ENCODE data around the gene STEAP1B.
"Not testable (repeated sequence)": the region's sequence is repeated elsewhere in the genome, so short reads cannot be mapped to it uniquely, and the experiment has no call there.

The STEAP1B gene

DNA sequence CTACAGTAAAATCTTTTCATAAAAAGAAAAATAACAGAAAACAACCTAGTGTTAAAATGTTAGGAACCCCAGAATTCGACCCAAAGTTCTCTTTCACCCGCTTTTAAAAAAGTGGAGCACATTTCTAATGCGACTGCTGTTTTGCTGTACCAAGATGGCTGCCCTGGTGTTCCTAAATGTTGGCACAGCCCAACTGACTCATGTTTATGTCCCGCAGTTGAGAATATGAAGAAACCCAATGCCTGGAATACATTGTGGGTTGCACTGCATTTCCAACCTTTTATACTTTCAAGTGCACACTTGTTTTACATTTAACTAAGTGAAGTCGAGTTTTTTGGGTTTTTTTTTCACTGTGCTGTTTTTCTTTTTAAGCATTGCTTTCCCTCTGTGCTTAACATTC is 944 bp downstream of the STEAP1B start:
- in situ Hi-C loops (cut with MboI; ENCODE audit: low sequenced_read_pairs): no loop called here

DNA sequence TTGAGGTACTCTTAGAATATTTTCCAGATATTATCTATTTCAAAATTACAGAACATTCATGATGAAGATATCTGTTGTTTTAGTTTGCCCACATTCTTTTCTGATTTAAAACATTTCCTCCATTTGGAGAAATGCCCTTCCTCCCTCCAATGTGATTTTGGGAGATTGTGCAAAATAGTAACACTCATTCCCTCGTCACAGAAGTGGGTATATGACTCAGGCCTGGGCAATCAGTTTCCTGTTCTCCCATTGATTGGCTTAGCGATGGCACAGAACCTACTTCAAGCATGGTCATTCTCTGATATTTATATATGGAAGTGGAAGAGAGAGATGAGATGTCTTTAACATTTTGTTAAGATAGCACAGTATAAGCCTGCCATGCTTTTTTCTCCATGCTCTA is 3.1 kb downstream of the STEAP1B start:
- in situ Hi-C loops (cut with MboI; ENCODE audit: low sequenced_read_pairs): not testable (repeated sequence)

DNA sequence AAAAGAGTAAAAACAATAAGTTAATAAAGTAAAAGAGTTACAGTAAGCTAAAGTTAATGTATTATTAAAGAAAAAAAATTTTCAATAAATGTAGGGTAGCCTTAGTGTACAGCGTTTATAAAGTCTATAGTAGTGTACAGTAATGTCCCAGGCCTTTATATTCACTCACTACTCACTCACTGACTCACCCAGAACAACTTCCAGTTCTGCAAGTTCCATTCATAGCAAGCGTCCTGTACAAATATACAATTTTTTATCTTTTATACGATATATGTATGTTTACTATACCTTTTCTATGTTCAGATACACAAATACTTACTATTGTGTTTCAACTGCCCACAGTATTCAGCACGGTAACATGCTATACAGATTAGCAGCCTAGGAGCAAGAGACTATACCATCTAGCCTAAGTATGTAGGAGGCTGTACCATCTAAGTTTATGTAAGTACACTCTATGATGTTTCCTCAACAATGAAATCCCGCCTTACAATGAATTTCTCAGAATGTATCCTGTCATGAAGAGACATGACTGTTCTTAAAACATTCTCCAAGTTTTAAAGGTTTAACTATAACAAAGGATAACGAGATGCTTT is 3.6 kb downstream of the STEAP1B start:
- in situ Hi-C loops (cut with MboI; ENCODE audit: low sequenced_read_pairs): not testable (repeated sequence)

DNA sequence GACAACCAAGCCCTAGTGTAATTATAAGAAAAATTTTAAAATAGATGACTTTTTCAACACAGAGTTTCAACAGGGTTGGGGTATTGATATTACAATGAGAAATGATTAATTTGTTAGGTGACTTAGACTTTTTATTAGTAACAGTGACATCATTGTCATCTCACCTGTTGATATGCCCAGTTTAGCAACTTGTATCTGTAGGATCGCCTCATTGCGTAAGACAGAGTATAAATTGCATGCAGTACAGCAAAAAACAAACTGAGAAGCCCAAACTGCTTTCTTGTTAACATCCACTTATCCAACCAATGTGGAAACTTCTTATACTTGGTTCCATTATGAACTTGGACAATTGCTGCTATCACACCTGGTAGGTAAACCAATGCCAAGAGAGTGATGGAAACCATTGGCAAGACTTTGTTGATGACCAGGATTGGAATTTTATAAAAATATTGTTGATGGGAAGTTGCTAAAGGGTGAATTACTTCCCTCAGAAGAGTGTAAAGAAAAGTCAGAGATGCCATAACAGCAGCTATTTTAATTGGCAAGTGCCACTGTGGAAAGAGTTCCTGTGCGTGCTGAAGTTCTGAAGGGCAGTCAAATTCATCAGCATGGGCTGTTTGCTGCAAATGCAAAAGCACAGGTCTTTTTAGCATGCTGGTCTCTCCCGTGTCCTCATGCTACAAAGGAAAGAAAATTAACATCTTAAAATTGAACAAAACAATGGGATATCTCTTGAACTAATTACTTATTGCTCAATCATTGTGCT is 6.6 kb downstream of the STEAP1B start:
- in situ Hi-C loops (cut with MboI; ENCODE audit: low sequenced_read_pairs): not testable (repeated sequence)

DNA sequence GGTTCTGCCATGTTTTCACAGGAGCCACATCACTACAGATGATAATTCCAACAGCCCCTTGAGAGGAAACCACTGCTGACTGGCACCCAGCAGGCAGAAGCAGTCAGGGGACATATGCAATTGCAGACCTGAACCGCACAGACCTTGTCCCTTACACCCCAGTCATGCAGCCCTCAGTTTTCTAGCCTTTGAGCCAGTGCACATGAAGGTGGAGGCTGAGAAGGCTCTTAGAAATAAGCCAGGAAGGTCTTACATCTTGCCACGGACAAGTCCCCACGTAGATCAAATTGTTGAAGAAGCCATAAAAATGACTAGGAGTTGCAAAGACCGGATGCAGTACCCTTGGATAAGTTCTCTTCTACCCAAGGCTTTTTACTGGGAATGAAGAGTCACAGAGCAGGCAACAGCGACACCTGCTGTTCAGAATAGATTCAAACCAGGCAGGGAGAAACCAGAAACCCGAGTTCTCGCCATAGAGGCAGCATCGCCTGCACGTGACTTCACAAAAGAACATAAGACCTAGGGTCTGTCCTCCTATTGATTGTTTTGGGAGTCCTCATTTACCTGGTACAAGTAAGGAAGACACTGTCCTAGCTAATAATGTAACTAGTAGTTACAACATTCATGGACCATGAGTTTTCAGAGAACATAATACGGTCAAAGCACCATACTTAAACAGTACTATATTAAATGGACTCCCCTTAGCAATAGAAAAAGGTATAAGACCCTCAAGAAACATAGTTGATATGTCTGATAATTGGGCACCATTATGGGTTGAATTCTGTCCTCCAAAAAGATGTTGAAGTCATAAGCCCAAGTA is 11.1 kb downstream of the STEAP1B start:
- in situ Hi-C loops (cut with MboI; ENCODE audit: low sequenced_read_pairs): no loop called here

DNA sequence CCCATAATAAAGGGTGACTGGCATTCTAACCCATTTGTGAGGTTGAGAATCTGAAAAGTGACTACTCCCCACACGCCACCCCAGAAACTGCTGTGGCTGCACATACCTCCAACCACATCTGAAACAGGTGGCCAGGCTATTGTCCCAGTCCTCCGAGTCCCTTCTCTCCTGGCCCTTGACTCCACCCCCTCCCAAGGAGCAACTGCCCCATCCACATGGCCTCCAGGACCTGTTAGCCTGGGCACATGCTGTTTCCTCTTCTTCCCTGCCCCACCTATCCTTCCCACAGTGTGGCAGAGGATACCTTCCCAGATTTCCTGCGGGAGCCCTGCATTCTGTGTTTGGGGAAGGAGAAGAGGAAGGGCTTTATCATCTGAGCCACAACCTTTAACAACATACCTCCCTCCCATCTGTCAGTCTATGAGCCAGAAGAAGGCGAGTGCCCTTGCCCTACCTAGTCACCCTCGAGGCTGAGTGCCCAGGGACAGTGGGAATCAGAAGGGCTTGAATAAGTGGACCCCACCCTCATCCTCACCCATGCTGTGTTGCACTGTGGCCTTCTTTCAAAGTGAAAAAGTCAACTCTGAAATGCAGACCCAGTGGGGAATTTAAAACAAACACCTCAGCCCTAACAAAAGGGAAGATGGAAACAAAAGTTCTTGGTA is 11.9 kb downstream of the STEAP1B start:
- in situ Hi-C loops (cut with MboI; ENCODE audit: low sequenced_read_pairs): no loop called here

DNA sequence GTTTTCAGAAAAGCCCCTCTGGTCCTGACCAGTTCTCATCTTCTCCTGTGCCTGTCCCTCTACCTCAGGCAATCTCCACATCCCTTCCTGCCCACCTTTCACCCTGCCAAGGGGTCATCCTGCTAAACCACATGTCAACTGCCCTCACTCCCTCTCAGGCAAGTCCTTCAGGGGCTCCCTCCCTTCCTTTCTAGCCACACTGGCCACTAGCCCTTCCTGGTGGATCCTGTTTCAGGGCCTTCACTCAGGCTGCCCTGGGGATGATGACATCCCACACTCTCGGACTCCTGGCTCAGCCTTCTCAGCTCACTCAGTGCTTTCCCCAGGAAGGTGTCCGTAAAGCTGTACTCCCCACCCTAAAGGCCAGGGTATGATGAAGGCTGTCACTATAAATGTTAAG is 13.4 kb downstream of the STEAP1B start:
- in situ Hi-C loops (cut with MboI; ENCODE audit: low sequenced_read_pairs): no loop called here

DNA sequence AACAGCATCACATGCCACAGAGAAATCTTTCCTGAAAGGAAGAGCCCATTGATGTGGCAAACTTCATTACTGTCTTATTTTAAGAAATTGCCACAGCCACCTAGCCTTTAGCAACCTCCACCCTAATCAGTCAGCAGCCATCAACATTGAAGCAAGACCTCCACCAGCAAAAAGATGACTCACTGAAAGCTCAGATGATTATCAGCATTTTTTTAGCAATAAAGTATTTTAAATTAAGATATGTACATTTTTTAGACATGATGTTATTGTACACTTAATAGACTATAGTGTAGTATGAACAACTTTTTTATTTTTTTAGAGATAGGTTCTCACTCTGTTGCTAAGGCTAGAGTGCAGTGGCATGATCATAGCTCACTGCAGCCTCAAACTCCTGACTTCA is 14.8 kb downstream of the STEAP1B start:
- in situ Hi-C loops (cut with MboI; ENCODE audit: low sequenced_read_pairs): no loop called here

DNA sequence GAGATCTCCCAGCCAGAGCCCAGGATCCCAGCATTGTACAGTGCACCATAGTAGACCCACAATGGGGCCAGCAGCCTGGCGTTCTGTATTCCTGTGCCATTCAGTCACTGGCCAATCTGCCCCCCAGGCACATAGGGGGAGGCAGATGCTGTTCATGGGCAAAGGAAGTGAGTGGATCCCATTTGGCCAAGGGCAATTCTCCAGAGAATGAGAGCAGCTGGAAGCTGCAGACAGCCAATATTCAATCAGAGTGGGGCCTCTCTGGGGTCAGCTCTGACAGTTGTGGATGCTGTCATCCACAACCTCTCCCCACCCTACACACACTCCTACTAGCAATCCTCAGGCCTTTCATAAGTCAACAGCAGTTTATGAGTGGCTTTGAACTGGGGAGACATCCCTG is 17.5 kb downstream of the STEAP1B start:
- in situ Hi-C loops (cut with MboI; ENCODE audit: low sequenced_read_pairs): no loop called here

DNA sequence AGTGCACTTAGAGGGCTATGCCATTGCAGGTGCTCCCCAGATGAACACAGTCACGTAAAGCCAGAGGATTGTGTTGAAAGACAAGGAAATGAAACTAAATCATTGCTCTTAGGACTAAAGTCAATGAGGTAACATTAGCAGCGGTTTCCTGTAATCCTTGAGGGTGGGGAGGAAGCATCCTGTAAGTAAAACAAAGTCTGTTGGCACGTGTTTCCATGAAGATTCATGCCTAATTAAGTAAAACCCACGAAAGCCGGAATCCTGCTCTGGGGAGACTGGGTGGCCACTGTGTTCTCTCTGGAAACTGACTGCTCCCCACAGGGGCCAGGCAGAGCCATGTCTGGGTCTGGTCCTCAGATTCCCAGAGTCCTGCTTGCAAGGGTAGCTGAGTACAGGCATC is 18.3 kb downstream of the STEAP1B start:
- in situ Hi-C loops (cut with MboI; ENCODE audit: low sequenced_read_pairs): no loop called here

DNA sequence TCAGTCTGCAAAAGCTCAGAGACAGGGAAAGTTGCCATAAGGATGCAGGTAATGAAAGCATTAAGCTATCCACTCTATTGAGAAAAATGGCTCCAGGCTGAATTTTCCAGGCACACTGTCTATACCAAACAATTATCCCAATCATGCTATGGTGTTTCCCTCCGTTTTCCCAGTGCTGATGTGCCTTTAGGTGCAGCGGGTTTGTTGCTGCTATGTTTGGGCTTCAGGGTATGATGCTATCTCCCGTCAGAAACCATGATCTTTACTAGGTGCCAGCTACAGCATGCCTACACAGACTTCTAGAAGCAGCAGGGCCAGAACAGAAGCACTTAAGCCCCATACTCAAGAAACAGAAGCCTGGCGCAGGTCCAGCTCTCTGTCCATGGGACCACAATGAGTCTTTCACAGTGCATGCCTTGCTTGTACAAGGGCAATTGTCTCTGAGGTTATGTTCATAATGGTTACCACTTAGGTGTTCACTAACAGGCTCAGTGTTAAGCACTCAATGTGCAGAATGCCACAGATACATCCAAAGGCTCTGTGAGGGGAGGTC is 19.4 kb downstream of the STEAP1B start:
- in situ Hi-C loops (cut with MboI; ENCODE audit: low sequenced_read_pairs): no loop called here

DNA sequence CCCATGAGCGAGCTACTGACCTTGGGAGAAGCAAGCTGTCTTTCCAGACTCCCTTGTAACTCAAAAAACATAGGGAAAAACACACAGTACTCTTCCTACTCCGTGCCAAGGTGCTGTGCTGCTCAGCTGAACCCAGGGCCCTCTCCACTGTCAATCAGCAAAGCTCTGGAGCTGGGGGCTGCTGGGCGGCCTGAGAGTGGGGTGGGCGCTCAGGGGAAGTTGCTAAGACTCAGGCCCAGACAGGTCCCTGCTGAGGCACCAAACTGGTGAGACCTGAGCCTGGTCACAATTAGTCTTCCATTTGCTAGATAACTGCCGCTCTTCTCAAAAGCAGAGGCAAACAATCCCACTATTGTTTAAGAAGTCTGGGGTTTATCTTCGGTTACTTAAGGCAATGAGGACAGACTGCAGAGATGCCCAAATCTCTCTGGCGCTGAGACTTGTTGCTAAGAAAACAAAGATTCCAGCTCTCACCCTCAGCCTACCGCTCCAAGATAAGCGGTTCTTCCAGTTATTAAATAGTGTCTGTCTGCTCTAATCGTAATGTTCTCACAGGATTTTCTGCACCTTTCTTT is 22.0 kb downstream of the STEAP1B start:
- in situ Hi-C loops (cut with MboI; ENCODE audit: low sequenced_read_pairs): no loop called here

DNA sequence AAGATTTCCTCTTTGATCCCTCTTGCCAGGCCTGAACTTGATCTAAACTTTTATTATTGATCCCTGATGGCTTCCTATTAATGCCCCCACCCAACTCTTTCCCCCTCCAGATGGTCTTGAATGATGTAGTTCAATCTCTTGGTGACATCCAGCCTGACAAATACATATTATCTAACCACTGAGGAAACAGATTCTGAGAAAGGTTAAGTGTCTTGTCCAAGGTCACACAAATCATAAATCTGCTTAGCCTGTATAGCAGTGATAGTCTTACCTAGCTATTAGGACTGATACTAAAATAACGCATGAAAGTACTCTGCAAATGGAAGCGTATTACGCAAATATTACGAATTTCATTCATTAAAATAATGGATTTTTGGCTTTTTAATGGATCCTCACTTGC is 22.7 kb downstream of the STEAP1B start:
- in situ Hi-C loops (cut with MboI; ENCODE audit: low sequenced_read_pairs): no loop called here

DNA sequence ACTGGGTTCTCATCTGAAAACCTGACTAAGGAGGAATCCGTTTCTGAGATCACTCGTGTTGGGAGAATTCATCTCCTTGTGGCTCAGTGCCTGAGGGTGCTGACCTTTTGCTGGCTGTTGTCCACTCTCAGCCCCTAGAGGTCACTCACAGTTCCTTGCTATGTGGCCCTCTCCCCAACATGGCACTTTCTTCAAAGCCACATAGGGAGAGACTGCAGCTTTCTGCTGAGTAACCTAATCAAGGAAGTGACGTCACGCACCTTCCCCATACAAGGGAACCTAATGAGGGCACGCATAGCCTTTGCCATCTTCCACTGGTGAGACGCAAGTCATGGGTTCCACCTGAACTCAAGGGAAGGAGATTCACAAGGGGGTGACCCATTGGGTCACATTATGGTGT is 23.2 kb downstream of the STEAP1B start:
- in situ Hi-C loops (cut with MboI; ENCODE audit: low sequenced_read_pairs): no loop called here

DNA sequence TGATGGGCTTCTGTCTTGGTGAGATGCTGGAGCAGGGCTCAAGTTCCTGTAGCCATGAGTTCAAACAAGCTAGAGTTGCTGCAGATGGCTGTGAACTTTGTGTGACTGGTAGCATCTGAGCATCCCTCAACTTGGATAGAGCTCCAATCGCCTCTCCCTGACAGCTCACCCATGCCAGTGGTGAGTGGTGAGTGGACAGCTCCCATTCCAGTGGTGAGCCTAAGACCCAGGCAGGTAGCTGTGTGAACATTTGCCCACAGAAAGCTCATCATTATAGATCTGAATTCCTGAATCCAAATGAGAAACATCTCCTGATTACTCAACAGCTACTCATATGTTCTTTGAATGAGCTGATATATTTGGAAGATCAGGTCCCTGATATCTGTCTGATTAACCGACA is 25.3 kb downstream of the STEAP1B start:
- in situ Hi-C loops (cut with MboI; ENCODE audit: low sequenced_read_pairs): no loop called here

DNA sequence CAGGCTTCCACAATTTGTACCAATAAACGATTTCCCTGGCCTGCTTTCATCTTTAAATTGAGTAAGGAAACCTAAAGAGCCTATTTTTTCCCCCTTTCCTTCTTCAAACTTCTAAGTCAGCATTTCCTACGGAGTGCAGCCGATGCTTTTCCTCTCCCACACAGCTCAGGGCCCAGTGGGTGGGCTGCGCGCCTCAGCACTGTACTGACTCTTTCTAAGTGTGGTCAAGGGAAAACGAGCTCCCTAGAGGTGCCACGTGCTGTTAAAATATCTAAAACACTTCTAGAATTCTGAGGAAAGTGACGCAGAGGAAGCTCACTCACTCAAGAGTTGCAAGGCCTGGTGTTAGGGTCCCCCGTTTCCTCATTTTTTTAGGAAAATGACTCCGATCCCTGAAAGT is 29.0 kb downstream of the STEAP1B start:
- in situ Hi-C loops (cut with MboI; ENCODE audit: low sequenced_read_pairs): no loop called here

DNA sequence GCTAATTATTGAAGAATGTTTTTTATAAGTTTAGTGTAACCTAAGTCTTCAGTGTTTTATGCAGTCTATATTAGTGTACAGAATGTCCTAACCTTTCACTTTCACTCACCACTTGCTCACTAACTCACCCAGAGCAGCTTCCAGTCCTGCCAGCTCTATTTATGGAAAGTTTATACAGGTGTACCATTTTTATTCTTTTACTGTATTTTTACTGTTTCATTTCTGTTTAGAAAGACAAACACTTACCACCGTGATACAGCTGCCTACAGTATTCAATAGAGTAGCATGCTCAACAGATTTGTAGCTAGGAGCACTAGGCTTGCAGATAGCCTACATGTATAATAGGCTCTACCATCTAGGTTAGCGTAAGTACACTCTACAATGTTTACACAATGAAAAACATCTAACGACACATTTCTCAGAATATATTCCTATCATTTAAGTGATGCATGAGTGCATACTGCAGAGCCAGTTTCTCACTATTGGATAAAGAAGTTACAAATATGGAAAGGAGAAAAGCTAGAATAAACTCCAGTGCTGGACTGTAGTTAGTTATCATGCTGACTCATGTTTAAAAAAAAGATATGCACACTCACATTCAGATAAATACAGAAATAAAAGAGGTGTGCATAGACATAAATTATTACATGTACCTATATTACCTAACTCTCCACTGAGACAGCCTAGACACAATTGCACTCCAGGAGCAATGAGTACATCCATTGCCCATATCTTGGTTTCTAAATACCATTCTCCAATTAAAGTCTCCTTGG is 30.4 kb downstream of the STEAP1B start:
- in situ Hi-C loops (cut with MboI; ENCODE audit: low sequenced_read_pairs): no loop called here

DNA sequence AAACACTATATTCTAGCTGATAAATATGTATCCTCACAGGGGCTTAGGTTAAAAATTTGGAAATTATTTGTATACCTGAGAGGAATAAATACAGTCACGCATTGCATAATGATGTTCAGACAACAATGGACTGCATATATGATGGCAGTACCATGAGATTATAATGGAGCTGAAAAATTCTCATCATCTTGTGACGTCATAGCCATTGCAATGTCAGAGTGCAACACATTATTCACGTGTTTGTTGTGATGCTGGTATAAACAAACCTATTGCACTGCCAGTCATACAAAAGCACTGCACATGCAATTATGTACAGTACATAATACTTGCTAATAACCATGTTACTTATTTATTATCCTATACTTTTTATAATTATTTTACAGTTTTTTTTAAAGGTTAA is 31.4 kb downstream of the STEAP1B start:
- in situ Hi-C loops (cut with MboI; ENCODE audit: low sequenced_read_pairs): no loop called here

DNA sequence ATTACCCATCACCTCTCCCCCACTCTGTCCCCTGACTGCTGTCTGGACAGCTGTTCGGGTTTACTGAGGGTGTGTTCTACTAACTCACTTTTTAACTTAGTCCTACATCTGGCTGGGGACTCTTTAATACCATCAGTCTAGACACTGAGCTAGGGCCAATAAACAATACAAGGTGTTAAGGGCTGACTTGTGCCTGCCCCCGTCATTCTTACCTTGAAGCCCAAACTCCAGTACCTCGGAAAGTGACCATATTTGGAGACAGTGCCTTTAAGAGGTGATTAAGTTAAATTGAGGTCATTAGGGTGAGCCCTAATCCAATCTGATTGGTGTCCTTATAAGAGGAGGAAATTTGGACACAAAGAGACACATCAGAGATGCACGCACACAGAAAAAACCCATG is 35.7 kb downstream of the STEAP1B start:
- in situ Hi-C loops (cut with MboI; ENCODE audit: low sequenced_read_pairs): no loop called here

DNA sequence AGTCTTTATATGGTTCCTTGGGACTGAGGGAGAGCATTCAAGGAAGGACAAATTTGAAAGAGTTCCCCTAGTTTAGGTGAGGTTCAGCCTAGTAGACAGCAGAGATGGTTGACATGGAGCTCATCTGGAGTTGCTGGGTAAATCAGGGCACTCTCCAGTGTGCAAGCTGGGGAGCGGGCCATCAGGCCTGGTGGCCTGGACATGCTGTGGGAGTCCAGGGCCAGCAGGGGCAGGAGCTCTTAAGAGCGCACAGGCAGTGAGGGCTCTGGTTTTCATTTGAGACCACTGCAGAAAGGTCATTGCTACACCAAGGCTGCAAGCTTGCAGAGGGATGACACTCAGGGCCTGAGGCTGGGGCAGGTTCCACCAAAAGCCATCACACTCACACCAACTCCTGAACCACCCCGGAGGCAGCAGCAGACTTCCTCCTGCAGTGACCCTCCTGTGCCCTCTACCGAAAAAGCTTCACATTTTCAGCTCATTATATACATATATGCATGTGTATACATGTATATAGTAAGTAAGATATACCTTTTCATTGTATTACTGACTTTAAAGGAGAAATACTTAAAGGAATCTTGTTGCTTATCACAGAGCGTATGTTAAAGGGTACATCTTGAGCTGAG is 39.5 kb downstream of the STEAP1B start:
- in situ Hi-C loops (cut with MboI; ENCODE audit: low sequenced_read_pairs): no loop called here

Measured in hTERT RPE-1 (cell line).